H54 (cell line): Measurements from ENCODE around the gene C14orf180.

ENCODE experiments used
- DNase-seq: peaks from one replicate; pipeline ENCODE4 v3.0.0; 2011; ENCODE audit warnings: low spot score, mixed read lengths; ENCODE audit not compliant: insufficient read length
- FAIRE-seq: peaks from 3 replicates; lab custom pipeline; 2011; peaks lifted over from hg19 to GRCh38; lab: Jason Lieb, UNC
- POLR2A ChIP-seq: IDR thresholded peaks from 2 replicates; pipeline ENCODE4 v1.6.1; 2011; ENCODE audit warnings: low read depth, mild to moderate bottlenecking, low read length

The C14orf180 gene

GRCh38 chr14:104602315-104602932 is 22.9 kb downstream of the C14orf180 start:
- no peak for TF ChIP-seq POLR2A
- DNase-seq (no peak), FAIRE-seq (no peak)

DNA sequence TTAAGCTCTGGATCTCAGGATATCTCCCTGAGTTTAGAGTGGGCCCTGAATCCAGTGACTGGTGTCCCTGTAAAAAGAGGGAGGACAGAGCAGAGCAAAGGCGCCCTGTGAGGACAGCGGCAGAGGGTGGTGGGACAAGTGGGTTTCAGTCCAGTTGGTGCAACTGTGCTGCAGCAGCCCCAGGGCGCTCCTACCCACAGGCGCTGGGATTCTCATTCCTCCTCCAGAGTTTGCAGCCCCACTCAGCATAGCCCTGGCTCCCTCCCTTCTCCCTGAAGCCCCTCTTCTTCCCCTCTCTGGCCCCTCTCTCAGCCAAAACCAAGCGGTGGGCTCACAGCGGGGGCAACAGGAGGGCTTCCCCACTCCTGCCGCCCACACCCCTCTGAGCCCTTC is 23.4 kb downstream of the C14orf180 start:
- DNase-seq (no peak), FAIRE-seq (no peak)
- no peak for TF ChIP-seq POLR2A

DNA sequence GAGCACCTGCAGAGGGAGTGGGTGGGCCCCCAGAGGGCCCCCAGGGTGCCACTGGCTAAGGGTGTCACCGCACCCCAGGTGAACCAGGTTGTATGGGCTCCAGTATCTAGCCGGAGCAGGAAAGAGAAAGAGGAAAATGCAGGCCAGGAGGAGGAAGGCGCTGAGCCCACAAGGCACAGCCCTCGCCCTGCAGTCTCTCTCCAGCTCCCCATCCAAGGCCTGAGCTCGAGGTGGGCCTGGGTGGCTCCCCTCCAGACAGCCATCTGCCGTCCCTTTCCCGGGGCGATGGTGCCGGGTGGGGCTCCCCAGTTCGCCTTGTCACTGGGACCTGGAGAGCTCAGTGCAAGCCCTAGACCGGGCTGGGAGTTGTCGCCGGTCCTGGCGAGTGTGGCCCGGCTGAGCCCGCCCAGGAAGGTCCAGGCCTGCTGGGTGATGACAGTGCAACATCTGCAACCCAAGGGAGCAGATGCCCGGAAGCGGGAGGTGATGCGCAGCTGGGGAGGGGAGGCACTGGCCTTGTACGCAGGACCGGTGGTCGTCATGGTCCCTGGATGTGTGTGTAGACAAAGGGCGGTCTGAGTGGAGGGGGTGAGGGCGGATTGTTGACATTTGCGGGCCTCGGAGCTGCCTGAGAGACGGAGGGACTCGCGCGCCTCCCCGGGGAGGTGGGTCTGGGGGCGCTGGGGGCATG is 24.3 kb downstream of the C14orf180 start:
- no peak for DNase-seq
- no peak for TF ChIP-seq POLR2A
- no peak for FAIRE-seq

DNA sequence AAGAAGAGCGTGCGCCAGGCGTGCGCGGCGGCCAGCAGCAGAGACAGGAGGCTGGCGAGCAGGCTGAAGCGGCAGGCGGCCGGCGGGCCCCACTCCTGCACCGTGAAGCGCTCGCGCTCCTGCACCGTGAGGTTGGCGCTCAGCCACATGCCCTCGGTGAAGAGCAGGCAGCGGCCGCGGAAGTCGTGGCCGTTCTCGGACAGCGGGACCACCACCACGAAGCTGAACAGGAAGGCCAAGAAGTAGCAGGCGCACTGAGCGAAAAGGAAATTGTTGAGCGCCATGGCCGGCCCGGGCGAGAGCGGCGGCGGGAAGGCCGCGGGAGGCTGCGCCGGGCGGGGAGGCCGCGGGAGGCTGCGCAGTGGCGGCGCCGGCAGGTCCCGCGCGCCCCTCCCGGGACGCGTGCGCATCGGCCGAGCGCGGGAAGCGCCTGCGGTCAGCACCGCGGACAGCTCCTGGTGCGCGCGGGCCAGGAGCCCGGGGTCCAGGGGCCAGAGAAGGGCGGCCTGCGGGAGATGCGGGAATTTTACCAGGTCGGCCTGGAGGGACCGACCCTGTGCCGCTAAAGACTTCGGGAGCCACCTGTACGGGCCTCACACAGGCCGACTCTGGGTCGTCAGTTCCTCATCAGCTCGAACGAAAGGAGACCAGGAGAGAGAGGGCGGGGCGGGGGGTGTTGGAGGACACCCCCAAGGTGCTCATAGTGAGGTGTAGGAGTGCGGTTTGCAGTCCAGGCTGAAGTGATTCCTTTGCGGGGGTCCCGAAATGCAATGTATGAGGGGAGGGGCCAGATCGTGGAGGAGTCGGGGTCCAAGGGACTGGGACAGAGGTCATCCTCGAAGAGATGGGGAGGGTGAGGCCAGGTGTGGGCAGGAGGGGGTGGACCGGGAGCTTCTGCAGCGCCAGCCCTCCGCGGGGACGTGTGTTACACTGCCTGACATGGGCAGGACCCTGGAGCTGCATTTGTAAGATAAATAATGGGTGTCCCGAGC is 25.2 kb downstream of the C14orf180 start, which contains the start of gene TMEM179:
Gene TMEM179 (minus strand): TSS at position 315 of the 992 bp plus-strand sequence. CDS start 31 bp downstream, at position 284.
- FAIRE-seq, result no peak
- TF ChIP-seq POLR2A, result no peak
- no peak for DNase-seq

DNA sequence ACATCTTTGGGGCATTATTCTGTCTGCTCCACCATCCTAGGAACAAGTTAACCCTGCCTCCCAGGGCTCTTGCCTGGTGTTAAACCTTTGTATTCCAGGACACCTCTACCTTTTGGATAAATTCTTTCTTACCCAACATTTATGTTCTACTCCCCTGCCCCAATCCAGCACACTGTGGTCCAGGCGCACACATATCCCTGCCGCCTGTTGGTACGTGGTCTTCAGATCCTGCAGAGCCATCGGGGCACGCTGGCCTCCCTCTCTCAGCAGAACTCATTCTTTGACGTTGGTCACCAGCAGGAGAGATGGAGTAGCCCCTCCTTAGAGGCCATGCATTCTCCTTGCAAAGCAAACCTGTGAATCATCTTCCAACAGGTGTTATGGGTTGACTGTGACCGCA is 30.1 kb downstream of the C14orf180 start:
- FAIRE-seq (no peak), DNase-seq (no peak)
- TF ChIP-seq POLR2A, result no peak

DNA sequence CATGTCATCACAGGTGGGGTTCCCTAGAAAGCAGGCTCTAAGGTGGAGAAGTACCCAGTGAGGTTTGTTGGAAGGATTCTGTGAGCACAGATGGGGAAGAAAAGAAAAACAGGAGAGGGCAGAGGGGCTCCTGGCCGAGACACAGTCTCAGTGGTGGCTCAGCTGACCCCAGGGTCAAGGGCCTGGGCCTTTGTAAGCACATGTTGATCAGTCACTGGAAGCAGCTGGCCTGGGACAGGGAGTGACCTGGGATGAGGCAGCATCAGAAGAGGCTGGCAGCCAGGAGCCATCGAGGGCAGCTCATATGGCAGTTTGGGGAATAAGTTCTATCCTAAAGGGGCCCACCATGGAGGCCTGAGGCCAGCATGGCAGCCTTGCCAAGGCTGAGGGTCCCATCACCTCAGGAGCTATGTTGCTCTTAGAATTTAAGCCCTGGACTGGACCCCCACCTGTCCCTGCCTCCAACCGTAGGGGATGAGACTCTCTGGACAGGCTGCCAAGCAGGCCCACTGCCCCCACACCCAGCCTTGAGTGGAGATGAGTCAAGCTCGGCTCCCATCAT is 31.3 kb downstream of the C14orf180 start:
- FAIRE-seq (no peak), DNase-seq (no peak)
- no peak for TF ChIP-seq POLR2A

GRCh38 chr14:104611881-104612280 is 32.3 kb downstream of the C14orf180 start:
- no peak for TF ChIP-seq POLR2A
- FAIRE-seq (no peak), DNase-seq (no peak)

DNA sequence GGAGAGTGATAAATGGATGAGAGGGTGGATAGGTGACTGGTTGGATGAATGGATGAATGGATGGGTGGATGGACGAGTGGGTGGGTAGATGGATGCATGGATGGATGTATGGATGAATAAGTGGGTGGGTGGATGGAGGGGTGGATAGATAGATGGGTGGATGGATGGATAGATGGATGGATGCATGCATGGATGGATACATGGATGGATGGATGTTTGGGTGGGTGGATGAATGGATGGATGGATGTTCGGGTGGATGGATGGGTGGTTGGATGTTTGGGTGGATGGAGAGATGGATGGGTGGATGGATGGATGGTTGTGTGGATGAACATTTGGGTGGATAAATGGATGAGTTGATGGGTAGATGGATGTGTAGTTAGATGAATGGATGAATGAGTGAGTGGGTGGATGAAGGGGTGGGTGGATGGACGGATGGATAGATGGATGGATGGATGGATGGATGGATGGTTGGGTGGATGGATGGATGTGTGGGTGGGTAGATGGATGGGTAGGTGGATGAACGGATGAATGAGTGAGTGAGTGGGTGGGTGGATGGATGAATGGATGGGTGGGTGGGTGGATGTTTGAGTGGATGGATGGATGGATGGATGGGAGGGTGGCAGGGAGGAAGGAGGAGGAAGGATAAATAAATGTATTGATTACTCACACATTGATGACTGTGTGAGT is 34.7 kb downstream of the C14orf180 start:
- no peak for FAIRE-seq
- no peak for DNase-seq
- TF ChIP-seq POLR2A, result no peak

- no peak for TF ChIP-seq POLR2A
- FAIRE-seq (no peak), DNase-seq (no peak)
Measured at GRCh38 chr14:104624939-104625338, 45.4 kb downstream of the C14orf180 start.

GRCh38 chr14:104632781-104633180 is 53.2 kb downstream of the C14orf180 start:
- no peak for TF ChIP-seq POLR2A

GRCh38 chr14:104633276-104634137 is 53.9 kb downstream of the C14orf180 start:
- no peak for DNase-seq
- no peak for FAIRE-seq
- no peak for TF ChIP-seq POLR2A

More at GRCh38 chr14:104632781-104633180, 53.2 kb downstream of the C14orf180 start:
- FAIRE-seq (no peak), DNase-seq (no peak)

GRCh38 chr14:104634138-104634760 is 54.7 kb downstream of the C14orf180 start:
- DNase-seq, result no peak
- no peak for TF ChIP-seq POLR2A
- FAIRE-seq, result no peak
